UCSD-AML1 (cell line): ENCODE results near the gene SDHAF4.
"Not testable (repeated sequence)": the region's sequence is repeated elsewhere in the genome, so short reads cannot be mapped to it uniquely, and the experiment has no call there.

Source experiments
- DNase-seq: peaks from one replicate; lab custom pipeline; 2025; ENCODE audit not compliant: unreplicated experiment; lab: John Stamatoyannopoulos, UW

Gene SDHAF4

DNA sequence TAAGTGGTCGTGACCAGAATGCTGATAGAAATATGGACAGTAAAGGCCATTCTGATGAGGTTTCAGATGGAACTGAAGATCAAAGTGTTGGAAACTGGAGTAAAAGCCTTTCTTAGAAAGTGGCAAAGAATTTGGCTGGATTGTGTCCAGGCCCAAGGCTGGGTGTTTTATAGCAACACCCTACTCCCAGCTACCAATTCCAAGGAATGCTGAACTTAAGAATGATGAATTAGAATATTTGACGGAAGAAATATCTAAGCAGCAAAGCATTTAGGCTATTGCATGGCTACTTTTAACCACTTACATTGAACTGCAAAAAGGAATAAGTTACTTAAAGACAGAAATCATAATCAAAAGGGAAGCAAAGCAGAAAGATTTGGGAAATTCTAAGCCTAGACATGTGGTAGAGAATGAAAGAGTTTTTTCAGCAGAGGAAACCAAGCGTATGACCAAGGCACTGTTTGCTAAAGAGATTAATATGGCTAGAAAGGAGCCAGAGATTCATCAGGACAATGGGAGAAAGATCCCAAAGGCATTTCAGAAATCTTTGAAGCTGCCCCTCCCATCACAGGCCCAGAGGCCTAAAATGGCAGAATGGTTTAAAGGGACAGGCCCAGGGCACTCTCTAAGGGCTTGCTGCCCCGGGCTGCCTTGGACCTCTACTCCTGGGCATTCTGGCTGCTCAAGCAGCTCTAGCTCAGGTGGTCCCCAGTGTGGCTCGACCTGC is 25.8 kb downstream of the SDHAF4 start:
- no peak for DNase-seq

DNA sequence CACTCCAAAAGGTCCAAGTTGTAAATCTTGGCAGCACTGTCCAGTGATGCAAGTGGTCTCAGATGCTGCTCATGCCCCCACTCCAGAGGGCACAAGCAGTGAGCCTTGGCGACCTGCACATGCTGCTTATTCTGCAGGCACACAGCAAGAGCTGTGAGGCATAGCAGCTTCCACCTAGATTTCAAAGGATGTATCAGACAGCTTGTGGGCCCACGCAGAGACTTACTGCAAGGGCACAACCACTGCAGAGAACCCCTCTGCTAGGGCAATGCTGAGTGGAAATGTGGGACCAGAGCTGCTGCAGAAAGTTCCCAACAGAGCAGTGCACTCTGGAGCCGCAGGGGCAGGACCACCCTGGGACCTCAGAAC is 26.4 kb downstream of the SDHAF4 start:
- no peak for DNase-seq

DNA sequence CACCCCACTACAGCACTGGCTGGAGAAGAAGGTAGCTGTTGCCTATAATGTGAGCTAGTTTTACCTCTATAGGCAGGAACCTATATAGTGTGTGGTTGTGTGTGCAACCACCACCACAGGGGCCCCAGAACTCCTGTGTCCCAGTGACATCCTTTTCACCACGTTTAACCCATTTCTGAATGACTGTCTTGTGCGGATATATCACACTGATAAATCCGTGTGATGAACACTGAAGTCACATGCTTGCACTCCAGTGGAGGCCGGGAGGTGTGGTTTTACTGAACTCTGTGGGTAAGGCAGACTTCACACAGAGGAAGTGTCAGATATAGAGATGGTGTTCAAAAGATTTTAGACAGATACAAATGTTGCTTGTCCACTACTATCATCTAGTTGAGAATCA is 32.5 kb downstream of the SDHAF4 start:
- no peak for DNase-seq

DNA sequence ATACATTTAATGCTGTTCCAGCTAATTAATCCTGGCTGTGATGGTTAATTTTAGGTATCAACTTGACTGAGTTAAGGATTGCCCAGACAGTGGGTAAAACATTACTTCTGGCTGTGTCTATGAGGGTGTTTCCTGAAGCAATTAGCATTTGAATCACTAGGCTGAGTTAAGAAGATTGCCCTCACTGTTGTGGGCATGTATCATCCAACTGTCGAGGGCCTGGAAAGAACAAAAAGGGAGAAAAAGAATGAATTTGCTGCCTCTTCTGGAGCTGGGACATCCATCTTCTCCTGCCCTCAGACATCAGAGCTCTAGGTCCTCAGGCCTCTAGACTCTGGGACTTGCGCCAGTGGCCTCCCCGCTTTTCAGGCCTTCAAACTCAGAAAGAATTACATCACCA is 34.3 kb downstream of the SDHAF4 start:
- no peak for DNase-seq

DNA sequence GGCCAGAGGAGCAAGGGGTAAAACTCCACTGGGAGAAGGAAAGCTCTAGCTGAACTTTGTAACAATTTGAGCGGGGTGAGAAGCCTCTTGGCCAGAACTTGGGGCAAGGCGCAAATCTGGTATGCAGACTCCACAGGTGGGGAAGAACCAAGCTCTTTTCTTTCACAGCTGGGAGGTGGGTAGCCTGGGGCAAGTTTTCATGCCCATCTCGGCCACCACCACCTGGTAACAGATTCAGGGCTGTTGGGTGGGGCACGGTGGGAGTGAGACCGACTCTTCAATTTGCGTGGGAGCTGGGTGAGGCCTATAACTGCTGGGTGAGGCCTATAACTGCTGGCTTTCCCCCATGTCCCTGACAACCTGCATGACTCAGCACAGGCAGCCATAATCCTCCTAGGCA is 37.5 kb downstream of the SDHAF4 start:
- no peak for DNase-seq

DNA sequence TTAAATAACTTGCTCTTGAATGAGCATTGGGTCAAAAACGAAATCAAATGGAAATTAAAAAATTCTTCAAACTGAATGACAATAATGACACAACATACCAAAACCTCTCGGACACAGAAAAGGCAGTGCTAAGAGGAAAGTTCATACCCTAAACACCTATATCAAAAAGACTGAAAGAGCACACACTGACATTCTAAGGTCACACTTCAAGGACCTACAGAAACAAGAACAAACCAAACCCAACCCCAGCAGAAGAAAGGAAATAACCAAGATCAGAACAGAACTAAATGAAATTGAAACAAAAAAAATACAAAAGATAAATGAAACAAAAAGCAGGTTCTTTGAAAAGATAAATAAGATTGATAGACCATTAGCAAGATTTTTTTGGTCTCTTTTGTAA is 40.6 kb downstream of the SDHAF4 start:
- not testable (repeated sequence) for DNase-seq

DNA sequence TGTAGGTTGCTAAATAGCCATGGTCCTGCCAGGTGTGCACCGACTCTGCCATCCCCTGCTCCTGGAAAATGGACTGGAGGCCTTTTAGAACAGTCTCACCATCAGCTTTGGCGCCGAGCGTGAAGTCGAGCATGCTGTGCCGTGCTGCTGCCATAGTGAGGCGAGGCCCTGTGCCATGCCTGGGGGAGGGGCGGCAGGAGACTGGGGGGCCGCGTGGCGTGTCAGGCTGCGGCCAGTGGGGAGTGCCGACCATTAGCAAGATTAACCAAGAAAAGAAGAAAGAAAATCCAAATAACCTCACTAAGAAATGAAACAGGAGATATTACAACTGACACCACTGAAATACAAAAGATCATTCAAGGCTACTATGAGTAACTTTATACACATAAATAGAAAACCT is 42.5 kb downstream of the SDHAF4 start:
- not testable (repeated sequence) for DNase-seq

DNA sequence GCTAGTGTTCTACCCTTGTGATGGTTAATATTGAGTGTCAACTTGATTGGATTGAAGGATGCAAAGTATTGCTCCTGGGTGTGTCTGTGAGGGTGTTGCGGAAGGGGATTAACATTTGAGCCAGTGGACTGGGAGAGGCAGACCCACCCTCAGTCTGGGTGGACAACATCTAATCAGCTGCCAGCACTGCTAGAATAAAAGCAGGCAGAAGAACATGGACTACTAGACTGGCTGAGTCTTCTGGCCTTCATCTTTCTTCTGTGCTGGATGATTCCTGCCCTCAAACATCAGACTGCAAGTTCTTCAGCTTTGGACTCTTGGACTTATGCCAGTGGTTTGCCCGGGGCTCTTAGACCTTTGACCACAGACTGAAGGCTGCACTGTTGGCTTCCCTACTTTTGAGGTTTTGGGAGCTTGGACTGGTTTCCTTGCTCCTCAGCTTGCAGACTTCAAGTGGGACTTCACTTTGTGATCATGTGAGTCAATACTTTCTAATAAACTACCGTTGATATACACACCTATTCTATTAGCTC is 50.1 kb downstream of the SDHAF4 start:
- DNase-seq: peak; percentile 6

DNA sequence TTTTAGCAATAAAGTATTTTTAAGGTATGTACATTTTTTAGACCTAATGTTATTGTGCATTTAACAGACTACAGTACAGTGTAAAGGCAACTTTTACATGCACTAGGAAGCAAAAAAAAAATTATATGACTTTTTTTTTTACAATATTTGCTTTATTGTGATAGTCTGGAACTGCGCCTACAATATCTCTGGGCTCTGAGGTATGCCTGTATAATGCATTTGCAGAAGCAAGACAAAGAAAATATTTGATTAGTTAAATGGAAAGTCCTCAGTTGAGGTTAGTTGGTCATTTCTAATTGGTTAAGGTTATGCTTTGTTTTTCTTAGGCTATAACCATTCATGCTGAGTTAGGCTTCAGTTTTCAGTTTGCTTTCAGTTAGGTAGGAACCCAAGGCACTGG is 54.0 kb downstream of the SDHAF4 start:
- DNase-seq: no peak

DNA sequence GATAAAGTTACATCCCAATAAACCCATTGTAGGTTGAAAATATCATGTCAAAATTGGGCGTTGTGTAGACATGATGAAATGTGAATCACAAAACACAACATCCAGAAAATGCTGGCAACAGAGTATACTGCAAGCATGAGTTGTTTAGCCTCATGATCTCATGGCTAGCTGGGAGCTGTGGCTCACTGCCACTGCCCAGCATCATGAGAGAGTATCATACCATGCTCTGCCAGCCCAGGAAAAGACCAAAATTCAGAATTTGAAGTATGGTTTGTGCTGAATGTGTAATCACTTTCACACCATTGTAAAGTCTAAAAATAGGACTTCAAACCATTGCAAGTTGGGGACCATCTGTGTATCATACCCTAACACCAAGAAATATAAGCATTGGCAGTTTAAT is 55.7 kb downstream of the SDHAF4 start:
- no peak for DNase-seq

DNA sequence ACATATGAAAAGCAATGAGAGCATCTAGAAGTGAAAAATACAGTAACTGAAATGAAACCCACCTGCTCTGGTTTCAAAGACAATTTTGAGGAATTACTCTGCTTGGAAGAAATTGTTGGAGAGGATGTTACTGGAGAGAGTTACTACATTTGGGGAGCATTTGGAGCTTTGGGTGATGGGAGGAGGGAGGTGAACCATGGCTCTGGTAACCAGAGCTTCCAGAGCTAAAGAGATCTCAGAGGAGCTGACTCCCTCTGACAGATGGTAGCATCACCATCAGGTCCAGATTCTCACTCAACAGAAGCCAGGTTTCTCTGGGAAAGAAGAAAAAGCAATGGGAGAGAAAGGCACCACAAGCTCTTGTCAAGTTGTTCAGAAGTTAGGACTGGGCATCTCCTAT is 58.7 kb downstream of the SDHAF4 start:
- DNase-seq: no peak

DNA sequence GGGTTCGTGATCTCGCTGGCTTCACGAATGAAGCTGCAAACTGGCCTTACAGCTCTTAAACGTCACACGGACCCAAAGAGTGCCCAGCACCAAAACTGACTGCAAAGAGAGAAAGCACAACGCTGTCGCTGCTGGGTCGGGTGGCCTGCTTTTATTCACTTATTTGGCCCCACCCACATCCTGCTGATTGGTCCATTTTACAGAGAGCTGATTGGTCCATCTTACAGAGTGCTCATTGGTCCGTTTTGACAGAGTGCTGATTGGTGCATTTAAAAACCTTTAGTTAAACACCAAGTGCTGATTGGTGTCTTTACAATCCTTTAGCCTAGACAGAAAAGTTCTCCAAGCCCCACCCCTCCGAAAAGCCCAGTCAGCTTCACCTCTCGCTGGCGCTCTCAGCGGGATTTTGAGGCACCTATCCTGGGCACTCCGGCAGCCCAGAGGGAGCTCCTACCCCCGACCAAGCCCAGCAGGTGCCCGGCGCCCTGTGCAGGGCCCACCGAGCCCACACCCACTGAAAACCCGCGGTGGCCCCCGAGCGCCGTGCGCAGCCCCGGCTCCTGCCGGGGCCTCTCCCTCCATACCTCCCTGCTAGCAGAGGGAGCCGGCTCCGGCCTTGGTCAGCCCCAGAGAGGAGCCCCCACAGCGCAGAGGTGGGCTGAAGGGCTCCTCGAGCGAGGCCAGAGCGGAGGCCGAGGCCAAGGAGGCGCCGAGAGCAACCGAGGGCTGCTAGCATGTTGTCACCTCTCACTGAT is 60.9 kb downstream of the SDHAF4 start:
- DNase-seq: no peak

DNA sequence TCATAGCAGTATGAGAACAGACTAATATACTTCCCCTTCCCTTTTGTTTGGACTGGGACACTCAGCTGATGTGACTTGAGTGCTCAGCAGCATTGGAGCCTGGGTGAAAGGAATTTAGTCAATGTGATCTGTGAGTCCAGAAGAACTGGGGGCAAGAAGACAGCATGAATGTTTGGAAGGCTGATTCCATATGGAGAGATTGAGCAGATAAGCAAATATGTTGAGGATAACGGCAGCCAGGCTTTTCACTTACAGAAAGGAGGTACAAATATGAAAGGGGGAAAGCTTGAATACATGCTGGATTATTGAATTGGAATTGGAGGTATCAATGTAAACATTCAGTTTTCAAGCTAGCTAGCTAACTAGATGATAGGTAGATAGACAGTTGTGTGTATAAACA is 63.2 kb downstream of the SDHAF4 start:
- no peak for DNase-seq

DNA sequence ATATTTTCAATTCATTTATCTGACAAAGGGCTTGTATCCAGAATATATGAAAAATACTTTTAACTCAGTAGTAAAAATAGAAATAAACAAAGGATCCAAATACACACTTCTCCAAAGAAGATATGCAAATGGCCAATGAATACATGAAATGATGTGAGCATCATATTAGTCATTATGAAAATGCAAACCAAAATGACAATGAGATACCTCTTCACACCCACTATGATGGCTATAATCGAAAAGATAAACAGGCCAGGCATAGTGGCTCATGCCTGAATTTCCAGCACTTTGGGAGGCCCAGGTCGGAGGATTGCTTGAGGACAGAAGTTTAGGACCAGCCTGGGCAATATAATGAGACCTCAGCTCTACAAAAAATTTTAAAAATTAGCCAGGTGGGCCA is 67.1 kb downstream of the SDHAF4 start:
- DNase-seq: no peak

DNA sequence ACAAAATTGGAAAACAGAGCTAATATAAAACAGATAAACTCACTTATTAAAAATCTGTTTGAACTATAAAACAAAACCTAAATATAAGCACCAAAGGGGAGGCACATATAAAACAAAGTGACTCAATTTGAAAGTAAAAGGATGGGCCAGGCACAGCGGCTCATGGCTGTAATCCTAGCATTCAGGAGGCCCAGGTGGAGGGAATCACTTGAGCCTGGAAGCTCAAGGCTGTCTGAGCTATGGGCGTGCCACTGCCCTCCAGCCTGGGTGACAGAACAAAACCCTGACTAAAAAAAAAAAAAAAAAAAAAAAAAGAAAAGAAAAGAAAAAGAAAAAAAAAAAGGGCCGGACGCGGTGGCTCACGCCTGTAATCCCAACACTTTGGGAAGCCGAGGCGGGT is 69.9 kb downstream of the SDHAF4 start:
- DNase-seq: no peak

DNA sequence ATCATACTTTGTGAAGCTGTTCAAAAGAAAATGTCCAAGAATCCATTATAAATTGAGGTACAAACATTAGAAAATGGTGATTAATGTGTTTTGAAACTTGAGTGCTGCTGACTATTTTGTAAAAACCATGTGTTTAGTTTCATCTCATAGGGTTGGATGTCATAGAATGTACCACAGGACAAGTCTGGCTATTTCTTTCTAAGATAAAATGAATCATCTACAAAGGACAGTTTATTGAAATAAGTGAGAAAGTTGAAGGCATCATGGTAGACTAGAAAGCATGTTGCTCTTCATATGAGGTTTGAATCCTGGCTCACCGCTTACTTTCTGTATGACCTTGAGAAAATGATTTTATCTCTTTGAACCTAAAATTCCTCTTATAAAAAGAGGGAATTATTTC is 71.7 kb downstream of the SDHAF4 start:
- no peak for DNase-seq
